ENCODE measurements around the gene SORBS1. TPM values are rescaled to one million over a fixed set of nuclear protein-coding genes. Genes with fewer than 3 reads are reported as not detected.

The SORBS1 gene
- total and polyA plus RNA-seq, 2 of the 13 experiments (the other 11 are each of a cell fraction or from before 2014, with no cell fraction given), result 16.8 to 39.8 TPM

GRCh38 chr10:95442341-95442740 lies 118.8 kb downstream of the SORBS1 start:
- in situ Hi-C loops (cut with HindIII; ENCODE audit: extremely low pct_ligation_motif_present, low pct_unique_long_range_greater_than_20kb), result loop anchor here (25.0 kb wide), 1 partner anchor 120 kb away; the partner anchor contains the start of gene SORBS1
- Histone ChIP-seq H3K9me3 (ENCODE audit: low read length) (no peaks in the 10 kb centered on the region), H3K27ac (ENCODE audit: extremely low read length, insufficient read depth, low read length) (no peak overlapping the region), H2AFZ (ENCODE audit: low read length) (no peak overlapping the region), H4K20me1 (ENCODE audit: insufficient read depth, low read length) (no peaks in the 10 kb centered on the region), H3K79me2 (ENCODE audit: insufficient read depth, low read length) (peaks cover 17% of the 10 kb centered on the region), H3K4me3 (replicated peaks in 1 of 3; ENCODE audit: insufficient read depth in 1 of 3, low read depth in 2 of 3, low read length in 3 of 3) (no peak overlapping the region), H3K4me1 (ENCODE audit: insufficient read depth, low read length) (peaks cover 67% of the 10 kb centered on the region), H3K36me3 (replicated peaks in 1 of 2; ENCODE audit: control insufficient read depth in 1 of 2, insufficient read depth in 2 of 2, low read length in 2 of 2) (peaks cover 4 to 14% of the 10 kb centered on the region in 2 experiments; a peak in 4 of 5 replicates), H3K4me2 (ENCODE audit: low read depth, low read length) (no peak overlapping the region), H3K27me3 (ENCODE audit: control insufficient read depth in 1 of 2, insufficient read depth in 2 of 2, low read length in 2 of 2) (no peaks in the 10 kb centered on the region), H3K9ac (ENCODE audit: insufficient read depth, low read depth, low read length) (no peak overlapping the region)
- TF ChIP-seq ZNF839 (CRISPR knock-in tag; IDR thresholded peaks at IDR 0.05; ENCODE audit: borderline replicate concordance) (no peak), PRDM10 (CRISPR knock-in tag; IDR thresholded peaks at IDR 0.05; ENCODE audit: low read depth) (no peak), PAF1 (CRISPR knock-in tag; IDR thresholded peaks at IDR 0.05) (no peak), PREB (CRISPR knock-in tag; IDR thresholded peaks at IDR 0.05) (no peak), TMF1 (CRISPR knock-in tag; IDR thresholded peaks at IDR 0.05; ENCODE audit: low read depth) (no peak), NFYC (CRISPR knock-in tag; IDR thresholded peaks at IDR 0.05) (no peak), TCF7 (IDR thresholded peaks at IDR 0.05; ENCODE audit: low read depth) (no peak), ZNF674 (CRISPR knock-in tag; IDR thresholded peaks at IDR 0.05; ENCODE audit: low read depth) (no peak), ZNF263 (CRISPR knock-in tag; IDR thresholded peaks at IDR 0.05) (no peak), RFX5 (IDR thresholded peaks at IDR 0.05; ENCODE audit: low read depth, low read length) (no peak), ZNF709 (CRISPR knock-in tag; IDR thresholded peaks at IDR 0.05) (no peak), MAFF (IDR thresholded peaks at IDR 0.05; ENCODE audit: low read depth, low read length) (no peak)
- BruUV-seq (replicated peaks), result no TSS peak
- DNase-seq (ENCODE audit: low spot score) (no peak), FAIRE-seq (no peak), ATAC-seq (no peak)
- 98% methylated on average over 6 of the region's 7 CpGs for WGBS (ENCODE audit: low lambda C conversion rate)
- ChIA-PET POLR2A (no interaction called here), CTCF (ENCODE audit: low intra/inter-chr PET ratio, low total read pairs) (no interaction called here)
- intact Hi-C loops (cut with micrococcal nuclease; ENCODE audit: unreplicated experiment), result no loop called here
